HG02840 (cell line): Measurements from ENCODE around the gene PELI2.

Experiments used
- ATAC-seq: cut with Tn5 transposase; IDR thresholded peaks from one replicate; pipeline ENCODE4 v1.9.1; 2021; ENCODE audit warnings: mild to moderate bottlenecking, moderate library complexity, moderate number of reproducible peaks; ENCODE audit not compliant: unreplicated experiment, low FRiP score

Gene PELI2

GRCh38 chr14:56118611-56119181 is 485 bp downstream of the PELI2 start:
- peak; percentile 22 for ATAC-seq

- ATAC-seq: no peak
These were observed 1.2 kb downstream of the PELI2 start for GRCh38 chr14:56119201-56119981.

GRCh38 chr14:56120091-56120691 is 2.0 kb downstream of the PELI2 start:
- no peak for ATAC-seq

GRCh38 chr14:56121816-56122215 is 3.6 kb downstream of the PELI2 start:
- ATAC-seq: no peak

GRCh38 chr14:56122301-56122700 is 4.1 kb downstream of the PELI2 start:
- ATAC-seq: no peak

- no peak for ATAC-seq
These were observed 6.1 kb downstream of the PELI2 start for GRCh38 chr14:56124327-56124726.

- ATAC-seq: no peak
These were observed 7.8 kb downstream of the PELI2 start for GRCh38 chr14:56125772-56126636.

- no peak for ATAC-seq
These were observed 8.4 kb downstream of the PELI2 start for GRCh38 chr14:56126637-56126913.

- ATAC-seq: no peak
These were observed 8.9 kb downstream of the PELI2 start for GRCh38 chr14:56127156-56127555.

GRCh38 chr14:56129092-56129491 is 10.9 kb downstream of the PELI2 start:
- ATAC-seq: no peak

- no peak for ATAC-seq
These were observed 11.7 kb downstream of the PELI2 start for GRCh38 chr14:56129933-56130332.

GRCh38 chr14:56131004-56131864 is 13.0 kb downstream of the PELI2 start:
- no peak for ATAC-seq

GRCh38 chr14:56131865-56132833 is 13.9 kb downstream of the PELI2 start:
- ATAC-seq: no peak

- ATAC-seq: no peak
These were observed 15.3 kb downstream of the PELI2 start for GRCh38 chr14:56133547-56133946.

GRCh38 chr14:56135001-56135400 is 16.8 kb downstream of the PELI2 start:
- ATAC-seq: no peak

GRCh38 chr14:56135668-56136067 is 17.5 kb downstream of the PELI2 start:
- no peak for ATAC-seq

- ATAC-seq: no peak
These were observed 18.6 kb downstream of the PELI2 start for GRCh38 chr14:56136571-56137452.

- ATAC-seq: no peak
These were observed 19.2 kb downstream of the PELI2 start for GRCh38 chr14:56137453-56137807.
